CD4-positive, alpha-beta T cell treated with Interferon gamma for 1 hour (primary cell): ENCODE data around the gene EHD3.
A peak's percentile ranks its signal among the peaks of the same experiment; 100 is the strongest.

ENCODE experiments used
- DNase-seq: peaks from one replicate; pipeline ENCODE4 v3.0.0-alpha.2; 2020

Gene EHD3

DNA sequence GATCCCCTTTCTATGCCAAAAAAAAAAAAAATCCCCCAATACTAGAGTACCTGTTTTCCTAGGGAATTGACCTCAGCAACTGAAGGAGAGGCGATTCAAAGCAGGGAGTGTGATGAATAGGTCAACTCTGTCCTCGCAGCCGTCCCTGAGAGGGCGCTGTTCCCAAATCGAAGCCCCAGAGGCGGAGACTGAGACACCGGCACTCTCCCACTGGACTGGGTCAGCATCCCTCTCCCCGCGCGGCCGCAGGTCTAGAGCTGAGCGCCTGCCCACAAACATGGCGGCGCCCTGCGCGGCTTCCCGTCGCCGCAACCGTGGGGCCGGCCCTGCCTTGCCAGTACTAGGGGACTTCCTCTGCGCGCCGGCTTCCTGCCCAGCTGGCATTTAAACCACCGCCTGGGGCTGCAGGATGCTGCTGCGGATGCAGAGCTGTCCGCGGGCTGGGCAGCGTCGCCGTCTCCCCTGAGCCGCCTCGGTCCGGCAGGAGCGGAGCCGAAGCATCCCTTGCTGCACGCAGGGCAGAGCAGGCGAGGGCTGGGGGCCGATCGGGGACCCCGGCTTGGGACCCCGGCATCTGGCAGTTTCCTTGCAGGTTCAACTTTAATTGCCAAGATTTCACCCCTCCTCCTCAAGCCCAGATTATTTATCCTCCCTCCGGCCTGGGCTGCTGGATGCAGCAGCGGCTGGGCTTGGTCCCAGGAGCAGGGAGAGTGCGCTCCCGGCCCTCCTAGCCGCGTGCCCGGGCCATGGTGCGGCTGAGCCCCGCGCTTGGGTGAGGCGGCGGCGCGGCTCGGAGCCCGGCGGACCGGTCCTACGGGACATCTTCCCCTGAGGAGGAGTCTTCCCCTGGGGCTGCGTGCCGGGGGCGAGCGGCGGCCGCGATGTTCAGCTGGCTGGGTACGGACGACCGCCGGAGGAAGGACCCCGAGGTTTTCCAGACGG is at the start of gene EHD3:
EHD3 (plus strand) TSS at position 412 of the 942 bp plus-strand sequence; CDS start at position 882, 470 bp downstream.
- peak; percentile 80 for DNase-seq

DNA sequence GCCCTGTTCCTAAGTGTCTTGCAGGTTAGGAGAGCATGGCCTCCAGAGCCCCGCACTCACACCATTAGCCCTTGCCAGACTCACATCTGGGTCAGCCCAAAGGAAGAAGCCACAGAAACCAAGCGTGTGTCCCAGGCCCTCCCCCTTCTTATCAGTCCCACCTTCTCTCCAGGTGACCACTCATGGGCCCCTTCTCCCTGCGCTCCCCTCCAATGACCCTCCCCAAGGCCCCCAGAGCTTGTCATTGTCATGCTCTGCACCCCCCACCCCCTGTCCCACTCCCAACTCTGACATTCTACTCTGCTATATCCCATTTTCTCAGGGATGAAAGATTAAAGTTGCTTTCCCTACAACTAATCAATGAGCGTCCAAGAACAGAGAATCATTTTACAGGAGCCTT is 46.8 kb upstream of the EHD3 start:
- no peak for DNase-seq

GRCh38 chr2:31188131-31188530 is 45.8 kb upstream of the EHD3 start:
- DNase-seq: no peak

DNA sequence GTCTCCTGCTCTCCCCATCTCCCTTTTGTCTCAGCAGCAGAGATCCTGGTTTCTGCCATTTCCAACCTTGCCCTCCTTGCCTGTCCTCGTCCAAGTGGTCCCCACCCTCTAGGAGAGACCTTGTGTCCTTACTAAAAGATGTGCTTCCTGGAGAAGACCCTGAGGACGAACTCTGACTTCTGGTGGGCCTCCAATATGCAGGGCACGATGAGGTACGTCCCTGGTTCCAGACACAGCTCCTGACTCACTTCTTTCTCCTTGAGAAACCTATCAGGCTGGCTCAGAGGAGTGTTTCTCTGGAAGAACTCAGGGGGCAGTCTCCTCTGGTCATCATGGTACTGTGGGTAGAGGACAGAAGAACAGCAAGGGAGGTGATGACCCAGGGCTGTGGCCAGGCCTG is 44.8 kb upstream of the EHD3 start:
- DNase-seq: no peak

DNA sequence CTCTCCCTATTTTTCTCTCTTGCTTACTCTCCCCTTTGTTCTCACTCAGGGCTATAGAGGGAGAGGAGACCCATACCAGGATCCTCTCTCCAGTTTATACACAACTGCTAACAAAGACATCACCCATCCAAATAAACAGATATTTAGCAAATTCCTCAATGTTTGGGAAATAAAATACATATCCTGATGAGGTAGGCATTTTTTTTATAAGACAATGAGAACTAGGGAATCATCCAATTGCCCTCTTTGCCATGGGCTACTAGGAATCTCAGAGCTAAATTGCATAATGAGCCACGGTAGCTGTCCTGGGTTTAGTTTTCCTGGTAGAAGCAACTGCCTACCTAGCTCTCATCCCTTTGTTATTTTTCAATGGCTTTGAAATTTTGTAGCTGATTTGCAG is 43.8 kb upstream of the EHD3 start:
- no peak for DNase-seq

DNA sequence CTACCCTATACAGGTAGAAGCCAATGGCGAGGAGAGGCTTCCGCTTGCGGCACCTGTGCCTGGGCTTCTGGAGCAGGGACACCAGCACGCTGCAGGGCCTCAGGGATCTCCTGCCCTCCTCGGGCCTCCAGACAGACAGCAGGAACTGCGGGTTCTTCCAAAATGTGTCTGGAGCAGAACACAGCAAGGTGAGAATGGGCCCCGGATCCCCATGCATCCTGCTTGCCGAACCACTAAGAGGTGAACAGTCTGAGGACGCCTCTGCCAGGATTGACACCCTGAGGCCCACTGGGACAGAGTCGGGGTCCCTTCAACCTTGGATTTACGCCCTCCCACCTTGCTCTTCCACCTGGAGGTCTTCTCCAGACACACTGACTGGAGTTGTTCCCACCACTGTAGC is 42.0 kb upstream of the EHD3 start:
- no peak for DNase-seq

DNA sequence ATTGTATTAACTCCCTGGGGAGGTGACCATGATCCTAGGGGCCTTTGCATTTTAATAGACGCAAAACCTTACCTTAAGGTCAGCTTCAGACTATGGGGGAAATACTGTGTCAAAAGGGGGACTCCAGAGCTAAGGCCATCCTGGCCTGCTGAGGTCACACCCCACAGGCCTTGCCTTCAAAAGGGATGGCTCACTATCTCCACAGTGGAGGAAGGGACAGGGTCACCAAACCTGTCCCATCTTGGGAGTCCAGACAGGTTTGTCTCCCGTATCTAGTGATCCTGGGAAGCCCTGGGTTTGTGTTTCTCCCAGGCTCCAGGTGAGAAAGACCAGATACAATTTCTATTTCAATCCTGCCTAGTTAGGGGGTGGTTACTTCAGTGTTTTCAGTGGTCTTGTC is 41.6 kb upstream of the EHD3 start:
- no peak for DNase-seq

- no peak for DNase-seq
These were observed 41.0 kb upstream of the EHD3 start for GRCh38 chr2:31192851-31193392.

DNA sequence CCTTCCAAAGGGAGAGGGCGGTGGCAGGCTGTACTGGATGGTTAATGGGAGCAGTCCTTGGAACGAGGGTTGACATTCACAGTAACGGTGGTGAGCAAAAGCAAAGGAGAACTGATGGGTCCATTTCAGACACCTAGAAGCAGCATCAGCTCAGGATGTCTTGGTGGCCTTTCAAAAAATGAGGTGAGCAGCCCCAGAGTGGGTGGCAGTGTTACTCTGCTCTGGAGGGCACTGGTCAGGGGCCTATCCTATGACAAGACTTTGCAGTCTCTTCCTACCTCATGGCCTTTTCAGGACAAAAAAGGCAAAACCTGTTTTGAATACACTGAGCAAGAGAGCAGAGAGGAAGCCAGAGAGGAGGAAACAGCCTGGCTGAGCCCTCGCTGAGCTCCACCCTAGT is 40.1 kb upstream of the EHD3 start:
- no peak for DNase-seq

- no peak for DNase-seq
These were observed 37.3 kb upstream of the EHD3 start for GRCh38 chr2:31196622-31197021.

DNA sequence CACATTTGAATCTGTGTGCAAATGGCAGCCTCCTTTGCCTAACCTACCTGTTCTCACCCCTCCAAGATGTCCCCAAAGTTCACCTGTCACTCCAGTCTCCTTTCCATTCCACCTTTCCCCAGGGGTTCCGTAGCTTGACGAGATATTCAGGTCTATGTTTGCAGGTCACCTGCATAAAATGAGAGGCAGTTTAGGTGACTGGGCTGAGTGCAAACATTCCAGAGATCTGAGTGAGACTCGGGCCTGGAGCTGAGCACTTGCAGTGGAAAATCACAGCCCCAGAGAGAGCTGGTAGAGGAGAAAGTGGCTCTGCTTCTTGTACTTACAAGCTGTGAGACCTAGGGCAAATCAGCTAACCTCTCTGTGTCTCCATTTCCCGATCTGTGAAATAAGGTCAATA is 36.8 kb upstream of the EHD3 start:
- no peak for DNase-seq

- DNase-seq: no peak
These were observed 36.3 kb upstream of the EHD3 start for GRCh38 chr2:31197669-31198068.

DNA sequence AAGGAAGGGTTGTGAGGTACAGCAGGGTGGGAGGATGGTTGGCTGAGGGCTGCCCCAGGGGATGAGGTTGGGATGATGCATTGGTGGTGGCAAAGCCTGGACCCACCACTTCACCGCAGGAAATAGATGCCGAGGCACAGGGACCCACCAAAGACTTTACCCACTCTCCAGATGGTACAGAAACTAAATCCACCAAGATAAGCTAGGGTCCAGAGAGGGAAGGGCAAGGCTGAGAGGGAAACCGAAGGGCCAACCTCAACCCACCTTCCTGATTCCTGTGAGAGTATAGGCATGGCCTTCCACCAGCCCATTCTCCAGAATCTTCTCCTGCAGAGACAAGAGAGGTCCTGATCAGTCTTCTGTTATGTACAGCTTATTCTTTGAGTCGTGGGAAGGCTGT is 34.7 kb upstream of the EHD3 start:
- no peak for DNase-seq

- DNase-seq: no peak
These were observed 33.0 kb upstream of the EHD3 start for GRCh38 chr2:31200972-31201371.

GRCh38 chr2:31202041-31202440 is 31.9 kb upstream of the EHD3 start:
- DNase-seq: no peak

DNA sequence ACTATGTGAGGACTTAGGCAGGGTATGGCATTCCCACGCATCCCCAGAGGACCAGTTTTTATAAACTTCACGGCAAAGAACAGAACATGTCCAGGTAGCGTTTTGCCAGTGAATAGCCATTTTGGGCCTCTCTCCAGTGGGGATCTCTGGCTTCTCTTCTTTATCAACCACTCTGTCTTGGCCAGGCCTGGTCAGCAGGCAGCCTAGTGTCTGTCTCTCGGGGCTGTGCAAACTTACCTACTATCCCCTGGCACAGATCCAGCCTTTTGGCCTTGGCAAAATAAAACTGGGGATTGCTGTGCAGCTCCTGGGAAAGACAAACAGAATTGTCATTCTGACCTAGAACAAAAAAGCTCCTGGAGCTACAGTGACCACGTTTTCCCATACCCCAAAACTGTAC is 31.1 kb upstream of the EHD3 start:
- no peak for DNase-seq

- no peak for DNase-seq
These were observed 30.0 kb upstream of the EHD3 start for GRCh38 chr2:31203916-31204315.

DNA sequence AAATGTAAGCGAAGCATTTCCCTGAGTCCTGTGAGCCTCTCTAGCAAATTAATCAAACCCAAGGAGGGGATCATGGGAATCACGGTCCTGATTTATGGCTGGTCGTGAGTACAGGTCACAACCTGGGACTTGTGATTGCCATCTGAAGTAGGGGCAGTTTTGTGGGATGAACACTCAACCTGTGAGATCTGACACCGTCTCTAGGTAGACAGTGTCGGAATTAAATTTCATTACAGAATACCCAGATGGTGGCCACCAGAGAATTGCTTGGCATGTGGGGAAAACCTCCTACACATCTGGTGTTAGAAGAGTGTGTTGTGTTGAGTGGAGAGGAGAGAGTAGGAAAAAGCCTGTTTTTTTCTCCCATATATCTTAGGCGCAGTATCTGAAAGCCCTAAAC is 29.2 kb upstream of the EHD3 start:
- DNase-seq: no peak

- no peak for DNase-seq
These were observed 28.8 kb upstream of the EHD3 start for GRCh38 chr2:31205186-31205585.

DNA sequence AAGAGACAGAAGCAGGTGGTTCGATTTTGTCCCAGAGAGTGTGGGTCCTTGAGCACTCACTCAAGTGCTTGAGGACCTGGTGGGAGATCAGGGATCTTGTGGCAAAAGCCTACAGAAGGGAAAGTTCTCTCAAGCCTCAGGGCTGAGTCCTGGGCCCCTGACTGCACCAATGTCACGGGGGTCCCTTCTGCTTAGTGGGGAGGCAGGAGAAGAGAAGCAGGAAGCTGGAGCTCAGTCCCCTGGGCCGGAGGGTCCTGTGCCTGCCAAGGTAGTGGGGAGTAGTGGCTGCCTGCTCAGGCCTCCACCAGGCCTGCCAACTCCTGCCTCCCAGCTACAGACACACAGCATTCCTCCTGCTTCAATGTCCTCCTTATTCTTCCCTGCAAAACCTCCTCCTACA is 28.3 kb upstream of the EHD3 start:
- no peak for DNase-seq

GRCh38 chr2:31207790-31208189 is 26.2 kb upstream of the EHD3 start:
- no peak for DNase-seq

- no peak for DNase-seq
These were observed 25.7 kb upstream of the EHD3 start for GRCh38 chr2:31208240-31208639.

DNA sequence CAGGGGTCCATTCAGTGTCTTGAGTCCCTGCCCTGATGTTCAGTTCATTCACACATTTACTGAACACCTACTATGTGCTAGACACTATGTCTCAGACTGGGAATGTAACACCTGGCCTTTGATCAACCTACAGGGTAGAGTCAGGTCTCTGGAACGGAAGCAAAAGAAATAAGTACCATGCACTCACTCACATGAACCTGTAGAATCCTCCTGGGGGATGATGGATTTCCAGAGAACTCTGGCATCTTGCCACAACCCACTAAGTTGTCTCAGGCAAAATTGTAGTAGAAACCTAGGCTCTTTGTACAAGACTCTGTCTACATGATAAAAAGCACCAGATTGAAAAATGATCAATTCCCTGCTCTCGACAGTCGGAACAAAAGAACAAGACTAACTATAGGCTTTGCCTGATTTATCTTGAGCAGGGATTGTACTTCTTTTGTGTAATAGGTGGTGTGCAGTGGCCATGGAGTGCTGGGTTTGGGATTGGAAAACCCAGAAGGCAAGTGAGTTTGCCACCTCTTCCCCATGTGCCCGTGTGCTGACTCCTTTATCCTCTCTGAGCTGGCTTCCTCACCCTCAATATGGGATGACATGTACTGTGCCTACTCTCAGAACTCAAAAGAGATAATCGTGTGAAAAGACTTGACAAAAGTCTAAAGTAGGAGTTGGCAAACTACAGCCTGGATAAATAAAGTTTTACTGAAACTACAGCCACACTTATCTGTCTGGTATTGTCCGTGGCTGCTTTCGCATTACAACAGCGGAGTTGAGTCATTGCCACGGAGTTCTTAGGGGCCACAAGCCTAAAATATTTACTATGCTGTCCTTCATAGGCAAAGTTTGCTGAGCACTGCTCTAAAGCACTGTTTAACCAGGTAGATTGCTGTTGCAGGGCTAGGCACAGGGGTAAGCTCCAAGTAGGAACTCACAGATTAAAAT is 21.0 kb upstream of the EHD3 start:
- DNase-seq: no peak
